ENCODE data around the gene FGD1.
"Not testable (repeated sequence)": the region's sequence is repeated elsewhere in the genome, so short reads cannot be mapped to it uniquely, and the experiment has no call there.

The FGD1 gene

DNA sequence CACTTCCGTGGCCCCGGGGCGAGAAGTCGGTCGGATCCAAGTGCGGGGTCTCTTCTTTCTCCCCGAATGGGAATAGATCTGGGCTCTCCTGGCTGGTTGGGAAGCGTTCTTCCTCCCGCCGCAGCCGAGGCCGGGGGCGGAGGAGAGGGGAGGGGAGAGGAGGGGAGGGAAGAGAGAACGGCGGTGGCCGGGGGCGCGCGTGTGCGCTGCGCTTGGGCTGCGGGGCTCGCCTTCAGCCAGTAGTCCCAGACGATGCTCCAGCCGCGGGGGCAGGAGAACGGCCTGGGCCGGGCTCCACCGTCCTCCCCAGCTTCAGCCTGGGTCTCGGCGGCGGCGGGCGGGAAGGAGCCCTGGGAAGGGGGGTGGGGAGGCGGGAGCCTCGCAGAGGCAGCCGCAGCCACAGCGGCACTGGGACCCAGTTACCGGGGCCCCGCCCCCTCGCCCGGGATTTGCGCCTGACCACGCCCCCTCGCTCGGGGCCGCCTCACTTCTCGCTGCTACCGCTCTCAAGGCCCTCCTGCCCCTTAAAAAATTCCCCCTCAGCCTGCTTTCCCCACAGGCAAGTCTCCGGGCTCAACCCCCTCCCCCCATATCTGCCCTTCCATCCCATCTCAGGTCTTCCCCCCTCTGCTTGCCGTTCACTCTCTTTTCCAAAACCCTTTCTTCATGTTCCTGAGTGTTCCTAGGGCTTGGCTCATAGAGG lies at the start of gene FGD1:
TSS of gene FGD1 (minus strand) at position 421 of the 703 bp plus-strand sequence. CDS start 802 bp downstream, outside the sequence.
- intact Hi-C loops (cut with DNase I) = no loop called here
- peak in 41 of 42 donors; percentile 5 to 82 (median 62) for DNase-seq

DNA sequence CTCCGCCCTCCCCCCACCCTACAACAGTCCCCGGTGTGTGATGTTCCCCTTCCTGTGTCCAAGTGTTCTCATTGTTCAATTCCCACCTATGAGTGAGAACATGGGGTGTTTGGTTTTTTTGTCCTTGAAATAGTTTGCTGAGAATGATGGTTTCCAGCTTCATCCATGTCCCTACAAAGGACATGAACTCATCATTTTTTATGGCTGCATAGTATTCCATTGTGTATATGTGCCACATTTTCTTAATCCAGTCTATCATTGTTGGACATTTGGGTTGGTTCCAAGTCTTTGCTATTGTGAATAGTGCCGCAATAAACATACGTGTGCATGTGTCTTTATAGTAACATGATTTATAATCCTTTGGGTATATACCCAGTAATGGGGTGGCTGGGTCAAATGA lies 46.2 kb upstream of the FGD1 start:
- intact Hi-C loops (cut with DNase I); DNase-seq: not testable (repeated sequence)

DNA sequence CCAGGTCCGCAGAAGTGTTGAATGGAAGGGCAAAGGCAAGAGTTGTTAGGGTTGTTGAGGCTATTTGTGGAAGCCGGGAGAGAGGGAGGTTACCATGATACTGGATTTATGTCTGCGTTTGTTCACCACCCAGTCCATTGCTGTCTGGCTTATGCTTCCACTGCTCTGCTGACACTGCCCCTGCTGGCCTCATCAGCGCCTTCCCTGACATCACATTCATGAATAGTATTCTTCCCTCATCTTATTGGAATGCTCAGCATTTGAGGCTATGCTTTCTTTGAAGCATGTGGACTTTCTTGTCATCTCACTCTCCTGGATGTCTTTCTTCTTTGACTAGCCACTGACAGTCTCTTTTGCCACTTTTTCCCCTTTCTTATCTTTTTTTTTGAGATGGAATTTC lies 44.3 kb upstream of the FGD1 start:
- no peak for DNase-seq
- intact Hi-C loops (cut with DNase I) = no loop called here

DNA sequence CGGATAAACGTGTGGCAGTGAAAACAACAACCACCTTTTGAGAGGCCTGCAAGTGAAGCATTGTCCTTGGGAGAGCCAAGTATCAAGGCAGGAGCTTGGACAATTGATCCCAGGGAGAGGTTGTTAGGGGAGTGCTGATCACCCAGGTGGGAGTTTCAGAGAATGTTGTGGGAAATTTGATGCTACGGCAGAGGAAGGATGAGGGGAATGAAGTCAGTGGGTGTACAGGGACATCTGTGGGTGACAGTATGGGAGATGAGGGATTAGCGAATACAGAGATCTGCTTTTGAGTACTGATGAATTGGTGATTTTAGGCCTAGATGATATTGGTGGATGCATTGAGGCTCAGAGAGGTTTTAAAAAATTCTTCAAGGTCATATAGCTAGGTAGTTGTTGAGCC lies 38.2 kb upstream of the FGD1 start:
- intact Hi-C loops (cut with DNase I) = loop anchor here (10.0 kb wide), 2 partner anchors 271 to 471 kb away; partner anchors contain the start of genes APEX2 and MAGED2
- DNase-seq = peak in 1 of 42 donors; percentile 1

DNA sequence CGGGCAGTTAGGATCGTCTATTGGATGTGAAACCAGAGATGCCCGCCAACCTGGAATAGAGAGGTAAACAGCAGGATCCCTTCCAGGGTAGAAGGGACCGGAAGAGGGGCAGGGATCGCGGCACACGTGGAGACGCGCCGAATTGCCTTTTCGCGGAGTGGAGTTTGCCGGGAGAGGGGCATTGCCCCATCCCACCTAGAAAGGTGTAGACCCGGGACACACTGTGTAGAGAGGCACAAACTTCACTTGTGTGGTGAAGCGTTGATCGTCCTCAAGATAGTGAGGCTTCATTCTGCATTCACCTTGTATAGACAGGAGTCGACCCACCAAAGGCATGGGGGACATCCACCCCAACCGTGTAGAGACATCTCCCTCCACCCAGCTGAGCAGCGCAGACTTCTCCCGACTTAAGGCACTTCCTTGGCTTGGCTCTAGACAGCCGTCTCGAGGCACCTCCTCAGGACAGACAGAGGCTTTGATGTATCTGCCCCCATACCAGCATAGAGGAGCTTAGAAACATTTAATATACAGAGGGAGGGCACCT lies 34.4 kb upstream of the FGD1 start:
- peak in 6 of 42 donors; percentile 1 to 34 (median 6) for DNase-seq
- intact Hi-C loops (cut with DNase I) = loop anchor here (10.0 kb wide), 2 partner anchors 274 to 474 kb away; partner anchors contain the start of genes APEX2 and MAGED2

DNA sequence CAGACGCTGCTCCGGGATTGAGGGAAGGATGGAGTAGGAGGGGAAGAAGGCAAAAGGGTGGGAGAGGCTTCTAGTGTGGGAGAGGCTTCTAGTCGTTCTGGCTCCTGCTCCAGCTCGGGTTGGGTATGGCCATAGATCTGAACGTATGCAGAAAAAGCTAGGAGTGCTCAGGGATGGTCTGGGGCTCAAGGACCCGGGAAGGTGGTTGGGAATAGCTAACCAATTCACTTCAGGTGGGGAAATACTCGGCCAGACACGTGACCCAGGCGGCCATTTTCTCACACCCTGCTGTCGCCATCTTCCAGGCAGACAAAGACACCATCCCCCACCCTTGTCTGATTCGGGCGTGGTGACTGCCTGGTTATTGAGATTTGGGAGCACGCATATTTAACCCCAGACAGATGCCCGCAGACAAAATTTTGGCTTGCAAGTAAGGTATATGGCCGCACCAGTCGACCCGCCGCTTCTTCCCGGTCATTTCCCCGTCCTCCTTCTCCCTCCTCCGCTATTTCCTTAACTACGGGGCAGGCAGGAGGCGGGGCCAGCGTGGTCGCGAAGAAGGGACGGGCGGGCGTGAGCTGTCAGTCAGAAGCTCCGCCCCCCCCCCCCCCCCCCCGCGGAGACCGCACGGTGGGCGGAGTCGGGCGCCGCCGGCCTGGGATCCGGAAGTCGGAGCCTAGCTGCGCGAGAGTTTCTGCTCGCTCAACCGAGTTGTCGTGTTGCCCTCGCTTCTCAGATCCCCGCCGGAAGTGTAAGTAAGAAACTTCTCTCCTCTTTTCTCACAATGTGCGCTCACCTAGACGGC lies 33.7 kb upstream of the FGD1 start, which contains the start of gene GNL3L:
TSS of gene GNL3L (plus strand) at position 668 of the 805 bp plus-strand sequence. CDS start 2,348 bp downstream, outside the sequence.
- DNase-seq = peak; percentile 71 to 94 (median 85)
- intact Hi-C loops (cut with DNase I) = loop anchor here (10.0 kb wide), 2 partner anchors 275 to 475 kb away; partner anchors contain the start of genes APEX2 and MAGED2

DNA sequence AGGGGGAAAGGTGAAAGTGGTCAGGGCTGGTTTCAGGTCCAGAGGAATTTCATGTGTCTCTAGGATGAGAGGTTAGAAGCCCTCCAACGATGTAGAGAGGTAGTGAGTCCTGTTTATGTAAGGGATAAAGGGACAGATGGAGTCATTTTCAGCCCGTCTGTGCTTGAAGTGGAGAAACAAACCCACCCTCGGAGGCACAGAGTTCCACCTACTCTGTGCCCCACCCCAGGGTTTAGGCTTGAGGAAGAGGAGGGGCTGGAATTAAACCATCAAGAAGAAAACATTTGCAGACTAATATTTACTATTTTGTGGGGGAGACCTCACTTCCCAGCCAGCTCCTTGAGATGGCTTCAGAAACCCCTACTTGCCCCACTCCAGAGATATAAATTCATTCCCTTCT lies 33.1 kb upstream of the FGD1 start:
- peak in 3 of 42 donors; percentile 5 to 24 (median 7) for DNase-seq

DNA sequence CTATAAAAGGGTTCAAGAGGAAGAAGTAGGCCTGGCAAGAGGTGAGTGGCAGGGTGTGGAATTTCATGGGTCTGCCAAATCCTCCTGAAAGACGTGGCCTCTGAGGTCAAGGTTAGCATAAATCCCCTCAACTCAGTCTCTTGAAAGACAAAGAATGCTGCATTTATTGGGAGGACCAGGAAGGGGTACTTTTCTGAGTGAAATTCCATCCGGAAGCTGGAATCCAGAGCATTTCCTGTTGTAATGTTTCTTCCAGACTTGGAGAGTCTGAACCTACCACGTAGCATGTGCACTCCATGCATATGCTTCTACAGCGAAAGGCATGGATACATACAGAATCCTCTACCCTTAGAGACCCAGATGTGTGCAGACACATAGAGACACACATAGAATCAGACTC lies 13.4 kb upstream of the FGD1 start:
- no peak for DNase-seq
- intact Hi-C loops (cut with DNase I) = no loop called here

More for the DNA sequence above, 33.1 kb upstream of the FGD1 start:
- intact Hi-C loops (cut with DNase I) = no loop called here

DNA sequence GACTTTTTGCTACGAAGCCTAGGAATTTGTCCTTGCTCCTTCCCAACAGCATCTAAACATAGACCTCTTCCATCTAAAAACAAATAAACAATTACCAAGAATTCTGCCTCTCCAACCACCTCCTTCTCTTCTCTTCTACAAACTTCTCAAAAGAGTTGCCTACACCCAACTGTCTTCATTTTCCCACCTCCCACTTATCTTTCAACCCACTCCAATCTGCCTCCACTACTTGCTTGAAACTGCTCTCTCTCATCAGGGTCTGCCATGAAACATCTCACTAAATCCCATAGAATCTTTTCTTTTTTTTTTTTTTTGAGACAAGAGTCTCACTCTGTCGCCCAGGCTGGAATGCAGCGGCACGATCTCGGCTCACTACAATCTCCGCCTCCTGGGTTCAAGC lies 902 bp upstream of the FGD1 start:
- intact Hi-C loops (cut with DNase I) = no loop called here
- no peak for DNase-seq

DNA sequence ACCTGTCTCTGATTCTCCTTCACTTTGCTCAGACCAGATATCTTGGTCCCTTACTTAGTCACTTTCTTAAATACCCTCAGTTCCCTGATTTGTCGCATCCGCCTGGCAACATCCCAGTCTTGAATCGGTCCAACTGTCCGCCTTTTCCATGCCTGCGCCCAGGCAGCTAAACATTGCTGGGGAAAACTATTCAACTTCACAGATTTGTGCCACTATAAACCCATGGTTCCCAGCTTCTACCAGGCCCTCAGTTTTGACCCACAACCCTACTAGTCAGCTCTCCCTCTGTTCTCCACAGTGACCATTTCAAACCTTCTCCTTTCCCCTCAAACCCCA lies 451 bp upstream of the FGD1 start:
- intact Hi-C loops (cut with DNase I) = no loop called here
- DNase-seq = no peak

DNA sequence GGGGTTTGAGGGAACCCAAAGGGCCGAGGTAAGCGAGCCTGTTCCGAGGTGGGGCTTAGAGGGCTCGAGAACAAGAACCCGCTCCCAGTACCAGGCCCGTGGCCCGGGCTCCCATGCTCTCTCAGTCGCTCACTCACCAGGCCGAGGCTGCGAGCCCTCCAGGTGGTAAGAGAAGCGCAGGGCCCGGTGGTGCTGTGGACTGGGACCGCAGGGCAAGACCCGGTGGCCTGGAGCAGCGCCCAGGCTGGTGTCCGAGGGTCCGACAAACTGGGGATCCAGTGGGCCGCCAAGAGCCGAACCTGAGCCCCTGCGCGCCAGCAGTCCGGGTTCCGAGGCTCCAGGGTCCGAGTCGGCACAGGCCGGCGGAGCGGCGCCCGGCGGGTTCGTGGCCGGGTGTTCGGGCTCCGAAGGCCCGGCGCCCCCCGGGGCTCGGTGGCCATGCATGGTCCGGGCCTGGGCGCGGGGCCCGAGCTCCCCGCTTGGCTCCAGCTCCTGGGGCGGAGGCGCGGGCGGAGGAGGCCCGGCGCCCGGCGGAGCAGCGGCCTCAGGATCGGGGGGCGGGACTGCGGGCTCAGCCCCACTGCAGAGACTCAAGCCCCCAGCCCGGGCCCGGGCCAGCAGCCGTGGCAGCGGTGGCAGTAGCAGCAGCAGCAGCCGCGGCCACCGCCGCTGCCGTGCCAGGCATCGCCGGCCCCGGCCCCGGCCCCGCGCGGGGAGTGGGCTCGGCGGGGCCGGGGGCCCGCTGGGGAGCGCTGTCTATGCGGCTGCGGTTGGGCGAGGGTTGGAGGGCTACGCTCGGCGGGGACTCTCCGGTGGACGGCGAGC lies 833 bp downstream of the FGD1 start:
- intact Hi-C loops (cut with DNase I) = no loop called here
- DNase-seq = peak in 22 of 42 donors; percentile 4 to 51 (median 27)

DNA sequence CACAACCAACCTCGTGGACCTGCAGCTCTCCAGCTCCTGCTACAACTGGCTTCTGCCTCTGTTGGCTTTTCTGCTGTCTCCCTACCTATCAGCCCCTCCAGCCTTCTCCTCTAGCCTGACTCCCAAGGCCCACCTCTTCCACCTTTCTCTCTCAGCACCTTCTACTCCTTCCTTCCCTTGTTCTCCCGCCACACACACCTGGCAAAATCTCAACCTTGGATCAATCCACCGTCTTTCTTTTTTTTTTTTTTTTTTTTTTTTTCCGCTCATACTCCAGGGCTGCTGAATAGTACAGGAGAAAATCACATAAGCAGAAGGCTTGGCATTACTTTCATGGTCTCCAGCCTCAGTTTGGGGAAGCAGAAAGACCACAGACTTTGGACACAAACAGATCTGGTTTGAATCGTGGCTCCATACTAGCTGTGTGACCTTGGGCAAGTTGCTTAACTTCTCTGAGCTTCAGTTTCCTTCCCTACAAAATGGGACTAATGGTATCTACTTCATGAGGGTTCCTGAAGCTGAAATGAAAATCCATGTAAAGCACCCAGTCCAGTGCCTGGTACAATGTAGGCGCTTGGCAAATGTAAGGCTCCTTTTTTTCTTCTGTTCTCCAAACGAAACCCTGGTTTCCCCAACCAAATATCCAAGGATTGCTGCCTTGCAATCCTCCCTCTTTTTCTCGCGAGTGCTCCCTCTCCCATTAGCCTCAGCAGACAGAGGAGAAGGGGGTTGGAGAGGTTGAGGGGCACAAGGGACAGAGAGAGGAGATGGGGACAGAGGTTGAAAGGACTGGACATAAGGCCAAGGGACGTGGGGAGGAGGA lies 1.7 kb downstream of the FGD1 start:
- intact Hi-C loops (cut with DNase I) = no loop called here

DNA sequence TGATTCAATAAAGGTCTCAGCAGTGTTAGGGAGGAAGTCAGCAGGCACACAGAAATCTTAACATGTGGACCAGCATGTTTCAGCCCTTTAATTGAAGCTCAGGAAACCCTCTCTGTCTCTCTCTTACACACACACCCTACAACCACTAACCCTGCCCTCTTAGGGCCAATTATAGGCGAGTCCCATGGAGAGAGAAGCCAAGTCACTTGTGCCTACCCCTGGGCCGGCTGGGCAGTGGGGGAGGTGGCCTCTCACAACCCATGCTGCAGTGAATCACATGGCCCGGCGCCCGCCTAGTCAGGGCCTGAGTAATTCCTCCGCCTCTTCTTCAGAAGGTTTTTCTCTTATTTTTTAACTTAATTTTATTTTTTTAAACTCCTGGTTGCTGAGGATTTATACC lies 3.7 kb downstream of the FGD1 start:
- intact Hi-C loops (cut with DNase I) = no loop called here
- peak in 5 of 42 donors; percentile 23 to 47 (median 44) for DNase-seq

More for the DNA sequence above, 1.7 kb downstream of the FGD1 start:
- peak in 1 of 42 donors; percentile 7 for DNase-seq

DNA sequence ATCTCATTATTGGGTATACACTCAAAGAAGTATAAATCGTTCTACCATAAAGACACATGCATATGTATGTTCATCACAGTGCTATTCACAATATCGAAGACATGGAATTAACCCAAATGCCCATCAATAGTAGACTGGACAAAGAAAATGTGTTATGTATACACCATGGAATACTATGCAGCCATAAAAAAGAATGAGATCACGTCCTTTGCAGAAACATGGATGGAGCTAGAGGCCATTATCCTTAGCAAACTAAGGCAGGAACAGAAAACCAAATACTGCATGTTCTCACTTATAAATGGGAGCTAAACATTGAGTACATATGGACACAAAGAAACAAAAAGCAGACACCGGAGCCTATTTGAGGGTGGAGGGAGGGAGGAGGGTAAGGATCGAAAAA lies 6.2 kb downstream of the FGD1 start:
- DNase-seq; intact Hi-C loops (cut with DNase I): not testable (repeated sequence)

DNA sequence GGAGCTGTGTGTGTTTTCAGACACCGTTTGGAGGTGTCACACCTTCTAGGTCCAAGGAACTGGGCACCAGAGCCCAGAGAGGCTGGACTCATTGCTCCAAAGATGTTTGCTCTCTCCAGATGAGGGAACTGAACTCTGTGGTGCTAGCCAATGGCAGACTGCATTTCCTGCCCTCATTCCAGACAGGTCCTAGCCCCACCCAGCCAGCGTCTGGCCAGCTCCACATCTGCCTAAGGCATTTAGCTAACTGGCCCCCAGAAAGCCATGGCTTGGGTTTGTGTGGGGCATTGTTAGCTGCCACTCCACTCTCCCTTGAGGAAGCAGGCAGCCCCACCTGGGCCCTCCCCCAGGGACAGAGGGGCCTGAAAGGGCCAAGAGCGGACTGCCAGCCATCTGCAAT lies 11.4 kb downstream of the FGD1 start:
- no peak for DNase-seq
- intact Hi-C loops (cut with DNase I) = no loop called here

DNA sequence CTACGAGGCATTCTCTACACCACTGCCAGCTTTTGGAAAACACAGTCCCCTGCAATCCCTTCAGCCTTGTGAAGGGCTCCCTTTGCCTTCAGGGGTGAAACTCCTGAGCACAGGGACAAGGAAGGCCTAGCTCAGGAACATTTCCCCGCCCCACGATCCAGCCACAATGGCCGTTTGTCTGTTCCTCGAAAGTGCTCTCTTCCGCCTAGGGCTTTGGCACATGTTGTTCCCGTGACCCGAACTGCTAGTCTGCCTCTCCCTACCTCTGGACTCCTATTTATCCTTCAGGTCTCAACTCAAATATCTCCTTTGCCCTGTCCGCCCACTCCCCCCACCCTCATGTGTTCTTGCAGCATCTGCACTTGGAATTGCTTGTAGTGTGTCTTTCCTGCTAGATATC lies 12.1 kb downstream of the FGD1 start:
- intact Hi-C loops (cut with DNase I) = no loop called here
- peak in 7 of 42 donors; percentile 4 to 42 (median 19) for DNase-seq

DNA sequence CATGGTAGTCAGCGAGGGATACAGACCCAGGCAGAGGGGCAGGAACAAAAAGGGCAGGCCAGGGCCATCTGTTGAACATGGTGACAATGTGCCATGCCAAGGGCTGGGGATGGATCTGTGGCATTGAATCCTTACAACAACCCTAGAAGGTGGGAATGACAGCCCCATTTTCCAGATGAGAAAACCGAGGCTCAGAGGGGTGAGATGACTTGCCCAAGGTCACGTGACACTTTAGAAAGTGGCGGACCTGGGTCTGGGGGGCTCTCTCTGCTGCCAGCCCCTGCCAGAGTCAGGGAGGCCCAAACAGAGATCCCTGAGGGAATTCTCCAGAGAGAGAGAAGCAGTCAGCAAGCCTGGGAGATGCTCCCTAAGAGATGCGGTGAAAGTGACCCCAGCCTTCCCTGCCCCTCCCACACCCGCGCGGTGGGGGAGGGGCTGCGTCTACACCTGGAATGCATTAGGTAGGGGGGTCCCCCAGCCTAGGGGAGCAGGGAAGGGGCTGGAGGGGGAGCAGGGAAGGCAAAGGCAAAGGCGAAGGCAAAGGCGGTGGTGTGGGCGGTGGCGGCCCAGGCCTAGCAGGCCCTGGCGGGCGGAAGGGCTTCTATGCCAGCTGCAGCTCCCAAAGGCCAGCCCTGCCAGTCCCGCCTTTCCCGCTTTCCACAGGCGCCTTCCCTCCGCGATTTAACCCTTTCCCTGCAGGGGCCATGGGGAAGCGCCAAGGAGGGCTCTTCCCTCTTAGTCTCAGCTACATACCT lies 13.0 kb downstream of the FGD1 start:
- intact Hi-C loops (cut with DNase I) = no loop called here
- DNase-seq = no peak
